ENCODE results near the gene ANOS1.
"Not testable (repeated sequence)": the region's sequence is repeated elsewhere in the genome, so short reads cannot be mapped to it uniquely, and the experiment has no call there.

Gene ANOS1

GRCh38 chrX:8607326-8607725 is 124.6 kb downstream of the ANOS1 start:
- DNase-seq = no peak

DNA sequence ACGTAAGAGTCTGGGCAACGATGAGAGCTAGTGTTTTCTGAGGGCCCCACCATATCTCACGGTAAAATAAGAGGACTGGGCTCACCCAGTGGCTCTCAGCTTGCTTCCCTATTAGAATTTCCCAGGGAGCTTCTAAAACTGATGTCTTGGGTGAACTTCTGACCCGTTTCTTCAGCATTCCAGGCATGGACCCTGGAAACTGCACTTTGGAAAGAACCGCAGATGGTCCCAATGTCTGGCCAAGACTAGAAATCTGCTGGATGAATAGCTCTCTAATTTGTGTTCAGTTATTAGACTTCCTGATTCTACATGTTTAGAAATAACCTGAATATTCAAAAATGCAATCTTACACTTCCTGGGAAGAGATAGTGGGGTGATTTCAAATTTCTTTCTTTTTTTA is 127.8 kb downstream of the ANOS1 start:
- DNase-seq = no peak

DNA sequence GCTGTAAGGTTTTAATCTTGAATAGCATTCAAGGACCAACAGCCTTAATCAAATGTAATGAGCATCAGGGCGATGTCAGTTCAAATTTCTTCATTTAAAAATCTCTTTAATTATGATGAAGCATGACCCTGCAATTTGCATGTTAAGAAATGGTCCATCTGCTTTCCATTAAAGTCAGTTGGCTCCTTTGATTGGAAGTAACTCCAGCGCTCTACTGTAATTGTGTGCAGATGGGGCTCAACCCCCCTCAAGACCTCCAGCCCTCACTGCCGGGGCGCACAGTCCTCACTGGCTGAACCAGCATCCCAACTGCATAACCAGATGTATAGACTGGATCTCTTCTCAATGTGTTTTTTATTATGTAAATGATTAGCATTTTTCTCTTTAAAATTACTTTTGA is 140.4 kb downstream of the ANOS1 start:
- no peak for DNase-seq

- DNase-seq = no peak
Measured at GRCh38 chrX:8586953-8587352, 145.0 kb downstream of the ANOS1 start.

DNA sequence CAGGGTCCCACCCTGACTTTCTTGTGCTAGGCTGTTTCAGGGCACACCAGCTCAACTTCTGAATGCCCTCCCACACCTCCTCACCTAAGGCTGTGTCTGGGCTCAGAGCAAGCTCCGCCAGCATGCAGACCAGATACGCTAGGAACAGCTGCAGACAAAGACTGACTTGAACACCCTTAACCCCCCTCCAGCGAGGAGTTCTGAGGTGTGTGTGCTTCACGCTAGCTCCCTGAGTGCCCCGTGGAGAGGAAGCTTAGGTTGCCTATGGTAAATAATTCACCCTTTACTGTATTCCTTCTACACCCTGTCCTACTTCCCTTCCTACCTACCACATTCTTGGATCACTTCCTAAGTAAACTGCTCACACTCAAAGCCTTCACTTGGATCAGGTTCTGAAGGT is 152.3 kb downstream of the ANOS1 start:
- DNase-seq = no peak

DNA sequence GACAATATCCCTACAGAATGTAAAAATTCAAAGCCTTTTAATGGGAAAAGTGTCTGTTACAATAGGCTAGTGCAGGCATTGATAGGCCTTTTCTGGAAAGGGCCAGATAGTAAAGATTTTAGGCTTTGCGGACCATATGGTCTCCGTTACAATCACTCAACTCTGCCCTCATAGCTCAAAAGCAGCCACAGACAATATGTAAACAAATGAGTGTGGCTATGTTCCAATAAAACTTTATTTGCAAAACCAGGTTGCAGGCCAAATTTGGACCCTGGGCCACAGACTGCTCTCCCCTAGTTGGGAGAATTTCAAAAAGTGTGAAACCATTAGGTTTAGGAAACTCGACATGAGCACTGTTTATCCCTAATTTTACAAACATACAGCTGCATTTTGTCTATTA is 155.1 kb downstream of the ANOS1 start:
- DNase-seq = no peak

DNA sequence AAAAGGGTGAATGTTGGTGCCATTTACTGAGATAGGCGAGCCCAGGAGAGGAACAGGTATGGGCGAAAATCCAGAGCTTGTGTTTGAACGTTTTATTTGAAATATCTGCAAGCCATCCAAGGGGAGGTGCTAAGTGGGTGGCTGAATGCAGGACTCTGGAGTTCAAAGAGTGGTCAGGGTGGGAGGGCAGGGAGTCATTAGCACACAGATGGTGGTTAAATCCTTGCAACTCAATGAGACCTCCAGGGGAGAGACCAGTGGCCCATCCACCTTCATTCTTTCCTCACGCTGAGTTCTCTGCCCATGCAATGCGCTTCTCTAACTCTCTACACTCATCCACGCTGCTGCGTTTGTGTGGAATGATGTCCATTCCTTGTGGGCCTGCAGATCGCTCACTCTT is 166.2 kb downstream of the ANOS1 start:
- DNase-seq = no peak

GRCh38 chrX:8548446-8548845 is 183.5 kb downstream of the ANOS1 start:
- DNase-seq = no peak

GRCh38 chrX:8546715-8547114 is 185.2 kb downstream of the ANOS1 start:
- DNase-seq = no peak

GRCh38 chrX:8520791-8521190 is 211.1 kb downstream of the ANOS1 start:
- DNase-seq = no peak

DNA sequence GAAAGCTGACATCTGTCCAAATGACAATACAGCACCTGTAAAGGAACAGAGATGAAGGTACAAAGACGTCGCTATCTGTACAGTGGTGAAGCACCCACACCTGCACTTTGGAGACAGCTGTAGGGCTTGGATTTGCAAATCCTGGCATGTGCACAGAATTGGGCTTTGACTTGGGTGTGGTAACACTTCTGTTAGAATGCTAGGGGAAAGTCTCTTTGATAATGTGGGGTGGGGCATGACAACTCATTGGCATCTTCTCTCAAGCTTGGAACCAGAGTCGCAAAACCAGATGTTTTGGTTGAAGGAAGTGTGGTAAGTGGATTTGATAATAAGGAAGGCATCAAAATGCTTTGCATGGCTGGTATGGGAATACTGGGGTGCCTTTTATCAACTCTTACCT is 211.8 kb downstream of the ANOS1 start:
- DNase-seq = no peak

DNA sequence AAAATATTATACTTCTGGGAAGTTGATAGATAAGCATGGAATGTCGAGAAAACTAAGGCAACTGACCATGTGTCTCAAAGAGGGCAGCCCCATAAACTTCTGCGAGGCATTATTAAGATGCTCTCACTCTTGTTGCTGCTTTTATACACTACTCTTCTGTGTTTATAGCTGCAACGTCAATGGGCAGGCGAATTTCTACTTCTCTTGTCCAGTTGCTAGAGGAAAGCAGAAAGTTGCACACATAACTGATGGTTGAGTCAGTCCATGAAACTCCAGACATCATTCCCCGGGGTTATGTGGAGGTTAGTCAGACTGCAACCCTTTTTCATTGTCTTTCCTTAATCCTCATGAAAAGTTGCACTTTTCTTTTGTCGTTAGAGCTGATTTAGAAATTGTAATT is 227.5 kb downstream of the ANOS1 start:
- no peak for DNase-seq

DNA sequence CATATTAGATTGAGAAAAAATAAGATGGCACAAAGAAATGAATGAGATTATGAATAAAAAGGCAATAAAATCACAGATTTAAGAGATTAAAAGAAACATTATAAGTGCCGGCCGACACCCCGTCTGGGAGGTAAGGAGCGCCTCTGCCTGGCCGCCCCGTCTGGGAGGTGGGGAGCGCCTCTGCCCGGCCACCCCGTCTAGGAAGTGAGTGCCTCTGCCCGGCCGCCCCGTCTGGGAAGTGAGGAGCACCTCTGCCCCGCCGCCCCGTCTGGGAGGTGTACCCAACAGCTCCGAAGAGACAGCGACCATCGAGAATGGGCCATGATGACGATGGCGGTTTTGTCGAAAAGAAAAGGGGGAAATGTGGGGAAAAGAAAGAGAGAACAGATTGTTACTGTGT is 229.8 kb downstream of the ANOS1 start:
- not testable (repeated sequence) for DNase-seq

- no peak for DNase-seq
Measured at GRCh38 chrX:8500203-8500602, 231.7 kb downstream of the ANOS1 start.

- DNase-seq = not testable (repeated sequence)
Measured at GRCh38 chrX:8495036-8495435, 236.9 kb downstream of the ANOS1 start.

DNA sequence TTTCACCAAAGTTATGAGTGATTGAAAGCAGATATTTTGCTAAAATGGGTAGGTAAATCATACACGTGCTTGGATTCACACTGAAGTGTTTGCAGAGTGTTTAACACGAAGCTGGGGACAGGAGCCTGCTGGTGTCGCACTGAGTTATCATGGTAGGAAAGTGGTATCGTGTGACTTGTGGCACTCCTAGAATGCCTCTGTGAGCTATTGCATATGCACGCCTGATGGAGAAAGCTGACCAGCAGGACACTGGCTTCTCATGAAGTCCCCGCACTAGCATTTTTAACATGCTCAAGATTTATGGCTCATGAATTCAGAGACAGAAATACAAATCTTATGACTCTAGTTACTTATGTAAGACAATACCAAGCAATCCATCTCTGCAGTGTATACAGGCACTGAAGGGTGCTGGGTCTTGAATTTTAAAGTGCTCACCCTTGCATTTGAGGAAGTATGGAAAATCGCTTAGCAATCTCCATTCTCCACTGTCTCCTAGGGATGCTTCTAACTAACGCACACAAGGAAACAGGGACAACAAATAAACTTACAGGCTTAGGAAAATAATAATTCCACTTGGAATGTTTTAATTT is 247.5 kb downstream of the ANOS1 start:
- DNase-seq = no peak

Data from Kasumi-1 (cell line).